Spinal cord (tissue), 10 donors: ENCODE measurements around the gene TMEM217. TPM values are rescaled to one million over a fixed set of nuclear protein-coding genes. Genes with fewer than 3 reads are reported as not detected.

Source experiments
- DNase-seq, 6 donors: peaks; one replicate each; pipeline versions ENCODE4 v3.0.0 to v3.0.0-alpha.2; 2013 to 2015; ENCODE audit warnings: low spot score in 6 of 6, low read depth in 4 of 6
- H3K27ac ChIP-seq: one replicate; pipeline ENCODE4 v1.5.1; 2013; ENCODE audit warnings: low read depth, low read length, control low read depth
- H3K27me3 ChIP-seq: one replicate; pipeline ENCODE4 v1.6.1; 2013; ENCODE audit warnings: low read length; ENCODE audit not compliant: control insufficient read depth, insufficient read depth
- H3K36me3 ChIP-seq: one replicate; pipeline ENCODE4 v1.6.1; 2013; ENCODE audit warnings: low read length; ENCODE audit not compliant: control insufficient read depth, insufficient read depth
- H3K4me1 ChIP-seq: one replicate; pipeline ENCODE4 v1.6.1; 2013; ENCODE audit warnings: low read length; ENCODE audit not compliant: control insufficient read depth, insufficient read depth
- H3K4me3 ChIP-seq: one replicate; pipeline ENCODE4 v1.5.1; 2013; ENCODE audit warnings: low read depth, low read length, control low read depth
- H3K9me3 ChIP-seq: one replicate; pipeline ENCODE4 v1.6.1; 2013; ENCODE audit warnings: low read length; ENCODE audit not compliant: control insufficient read depth, insufficient read depth
- WGBS: methylation state at CpG from one replicate; pipeline ENCODE4 v1.1.5; 2013; ENCODE audit warnings: missing lambda C conversion rate; ENCODE audit not compliant: insufficient coverage; 5-methylcytosine and 5-hydroxymethylcytosine counted together
- polyA plus RNA-seq, 2 donors: library from polyadenylated mRNA; unstranded; fragments of 120-200 nt; gene quantifications; one replicate each; pipeline ENCODE4 v1.2.1, GENCODE V29; 2013; ENCODE audit not compliant: insufficient read length in 2 of 2
- total RNA-seq, 2 donors: library from RNA; depleted of rRNA in 1 of 2; stranded (reverse); fragments of 120-200 nt in 1 of 2; fragments of >200 nt in 1 of 2; gene quantifications; one replicate each; pipeline versions ENCODE4 v1.2.3 to v1.2.4, GENCODE V29; 2013 to 2014
- donor health status: healthy.

The TMEM217 gene
- total and polyA plus RNA-seq, 4 donors, result 0.71 to 1.6 (median 1.3) TPM

GRCh38 chr6:37222992-37223391, 35.0 kb downstream of the TMEM217 start:
- Histone ChIP-seq H3K4me1 (peaks cover 11% of the 10 kb centered on the region), H3K36me3 (no peaks in the 10 kb centered on the region), H3K9me3 (no peaks in the 10 kb centered on the region), H3K27ac (peak overlapping the region; percentile 75), H3K4me3 (peak overlapping the region; percentile 69), H3K27me3 (no peaks in the 10 kb centered on the region)
- no peak for DNase-seq

- H3K9me3 ChIP-seq, result no peaks in the 10 kb centered on the region
- H3K27me3 ChIP-seq, result no peaks in the 10 kb centered on the region
- peaks cover 11% of the 10 kb centered on the region for H3K4me1 ChIP-seq
- peak in 5 of 6 donors; percentile 45 to 92 (median 61) for DNase-seq
- H3K4me3 ChIP-seq, result peak overlapping the region; percentile 69
- no peaks in the 10 kb centered on the region for H3K36me3 ChIP-seq
- WGBS, result under 1% methylated on average over 38 of the region's 39 CpGs
- peak overlapping the region; percentile 75 for H3K27ac ChIP-seq
Measured at GRCh38 chr6:37222125-37222967, 35.6 kb downstream of the TMEM217 start.

GRCh38 chr6:37221585-37222124, 36.3 kb downstream of the TMEM217 start:
- Histone ChIP-seq H3K4me1 (peaks cover 11% of the 10 kb centered on the region), H3K27ac (peak overlapping the region; percentile 75), H3K36me3 (no peaks in the 10 kb centered on the region), H3K4me3 (peak overlapping the region; percentile 69), H3K9me3 (no peaks in the 10 kb centered on the region), H3K27me3 (no peaks in the 10 kb centered on the region)
- DNase-seq, result no peak
- WGBS, result 52% methylated on average over 6 of the region's 6 CpGs

GRCh38 chr6:37218511-37218910, 39.4 kb downstream of the TMEM217 start:
- Histone ChIP-seq H3K27me3 (no peaks in the 10 kb centered on the region), H3K4me3 (no peak overlapping the region), H3K9me3 (no peaks in the 10 kb centered on the region), H3K4me1 (peaks cover 11% of the 10 kb centered on the region), H3K36me3 (no peaks in the 10 kb centered on the region), H3K27ac (no peak overlapping the region)
- no peak for DNase-seq
- 94% methylated on average over 8 of the region's 8 CpGs for WGBS

- Histone ChIP-seq H3K4me3 (no peak overlapping the region), H3K27ac (no peak overlapping the region), H3K9me3 (no peaks in the 10 kb centered on the region), H3K4me1 (peaks cover 11% of the 10 kb centered on the region), H3K27me3 (no peaks in the 10 kb centered on the region), H3K36me3 (no peaks in the 10 kb centered on the region)
- WGBS, result 100% methylated on average over 3 of the region's 6 CpGs
- no peak for DNase-seq
Measured at GRCh38 chr6:37218061-37218460, 39.9 kb downstream of the TMEM217 start.

- H3K27me3 ChIP-seq, result no peaks in the 10 kb centered on the region
- no peaks in the 10 kb centered on the region for H3K4me1 ChIP-seq
Measured at GRCh38 chr6:37212268-37212667, 45.7 kb downstream of the TMEM217 start.

GRCh38 chr6:37210313-37210968, 47.5 kb downstream of the TMEM217 start:
- Histone ChIP-seq H3K9me3 (no peaks in the 10 kb centered on the region), H3K27me3 (no peaks in the 10 kb centered on the region), H3K27ac (no peak overlapping the region), H3K4me1 (no peaks in the 10 kb centered on the region), H3K36me3 (no peaks in the 10 kb centered on the region), H3K4me3 (no peak overlapping the region)
- peak; percentile 72 to 97 (median 84) for DNase-seq
- 73% methylated on average over 2 of the region's 7 CpGs for WGBS

More at GRCh38 chr6:37212268-37212667, 45.7 kb downstream of the TMEM217 start:
- Histone ChIP-seq H3K27ac (no peak overlapping the region), H3K9me3 (no peaks in the 10 kb centered on the region), H3K4me3 (no peak overlapping the region), H3K36me3 (no peaks in the 10 kb centered on the region)
- no peak for DNase-seq
- 84% methylated on average over 6 of the region's 9 CpGs for WGBS

- H3K36me3 ChIP-seq, result no peaks in the 10 kb centered on the region
- no peaks in the 10 kb centered on the region for H3K27me3 ChIP-seq
- no peaks in the 10 kb centered on the region for H3K4me1 ChIP-seq
- WGBS, result 97% methylated on average over 10 of the region's 12 CpGs
- H3K4me3 ChIP-seq, result no peak overlapping the region
- H3K27ac ChIP-seq, result no peak overlapping the region
- H3K9me3 ChIP-seq, result no peaks in the 10 kb centered on the region
- DNase-seq, result no peak
Measured at GRCh38 chr6:37209461-37210205, 48.3 kb downstream of the TMEM217 start.

- Histone ChIP-seq H3K27ac (no peak overlapping the region), H3K4me1 (no peaks in the 10 kb centered on the region), H3K36me3 (no peaks in the 10 kb centered on the region), H3K4me3 (no peak overlapping the region), H3K9me3 (no peaks in the 10 kb centered on the region), H3K27me3 (no peaks in the 10 kb centered on the region)
- DNase-seq, result no peak
- WGBS, result 100% methylated on average over 3 of the region's 7 CpGs
Measured at GRCh38 chr6:37208793-37209192, 49.2 kb downstream of the TMEM217 start.
